Stimulated activated CD8-positive, alpha-beta memory T cell treated with anti-CD3 and anti-CD28 coated beads, Interleukin-4, amount 100 ng/mL, for 24 hours (primary cell): Measurements from ENCODE around the gene CD93.

Experiments used
- DNase-seq: peaks from one replicate; pipeline ENCODE4 v3.0.0-alpha.2; 2020; ENCODE audit warnings: low read depth

CD93 gene

DNA sequence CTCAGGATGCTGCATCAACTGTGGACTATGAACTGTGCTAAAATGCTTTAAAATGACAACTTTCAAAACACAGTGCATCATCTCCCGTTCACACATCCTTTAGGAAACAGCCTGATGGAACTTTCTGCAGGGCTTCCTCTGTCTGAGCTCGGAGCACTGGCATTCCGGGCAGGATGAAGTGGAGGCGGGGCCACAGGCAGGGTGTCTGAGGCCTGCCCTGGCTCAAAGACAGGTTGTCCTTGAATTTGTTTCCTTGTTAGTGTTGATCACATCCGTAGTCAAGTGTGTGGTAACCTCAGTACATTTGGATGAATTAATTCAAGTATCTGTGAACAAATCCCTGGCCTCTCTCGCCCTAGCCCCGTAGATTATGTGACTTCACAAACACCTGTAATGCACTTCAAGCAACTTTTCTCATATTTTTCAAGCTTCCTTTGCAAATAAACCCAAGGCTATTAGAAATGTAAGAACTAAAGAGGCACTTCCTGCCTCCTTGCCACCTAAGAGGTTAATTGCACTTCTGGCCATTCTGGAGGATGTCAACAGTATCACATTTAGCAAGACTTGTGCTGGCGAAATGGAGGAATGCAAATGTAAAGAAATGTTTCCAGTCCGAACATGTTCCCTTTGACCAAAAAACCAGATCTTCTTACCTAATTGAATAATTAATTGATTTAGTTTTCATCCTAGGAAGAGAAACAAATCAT, 3.1 kb downstream of the CD93 start:
- no peak for DNase-seq

DNA sequence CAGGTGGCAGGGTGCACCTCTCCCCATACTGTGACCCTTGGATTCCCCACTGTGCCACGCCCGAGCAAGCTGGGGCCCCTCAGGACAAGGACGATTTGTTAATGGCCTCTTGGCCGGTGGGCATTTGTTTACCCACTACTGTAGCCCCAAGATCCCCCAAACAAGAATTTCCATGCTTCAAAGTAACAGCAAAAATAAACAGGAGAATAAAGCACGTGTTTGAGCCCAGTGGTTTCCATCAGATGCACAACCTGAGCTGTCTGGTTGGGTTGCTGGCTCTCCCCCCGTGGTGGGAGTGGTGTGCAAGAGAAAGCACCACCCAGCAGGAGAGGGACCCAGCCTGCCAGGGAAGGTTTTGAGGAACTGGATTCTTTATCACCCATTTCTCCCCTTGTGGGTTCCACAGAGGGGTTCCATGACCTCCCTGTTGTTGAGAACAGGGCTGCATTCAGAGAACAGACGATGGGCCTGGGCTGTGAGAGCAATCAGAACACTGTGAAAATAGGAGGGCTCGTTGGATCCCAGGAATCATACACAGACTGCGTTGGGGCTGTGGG, 4.8 kb downstream of the CD93 start:
- no peak for DNase-seq

DNA sequence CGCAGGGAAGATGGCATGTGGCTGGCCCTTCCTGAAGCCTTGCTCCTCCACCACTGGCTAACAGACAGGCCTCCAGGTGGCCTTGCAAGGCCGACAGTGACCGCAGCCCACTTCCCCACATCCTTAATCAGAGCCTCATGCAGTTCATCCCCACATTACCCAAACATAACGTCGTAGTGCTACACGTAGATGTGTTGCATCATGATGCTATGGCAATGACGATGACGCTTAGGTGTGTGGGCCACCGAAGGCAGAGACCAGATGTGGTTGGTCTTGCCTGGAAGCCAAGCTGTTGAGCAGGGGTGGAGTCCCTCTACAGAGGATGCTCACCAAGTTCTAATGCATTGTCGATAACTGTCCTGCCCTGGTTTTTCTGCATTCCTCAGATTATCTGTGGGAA, 5.6 kb downstream of the CD93 start:
- DNase-seq, result no peak

DNA sequence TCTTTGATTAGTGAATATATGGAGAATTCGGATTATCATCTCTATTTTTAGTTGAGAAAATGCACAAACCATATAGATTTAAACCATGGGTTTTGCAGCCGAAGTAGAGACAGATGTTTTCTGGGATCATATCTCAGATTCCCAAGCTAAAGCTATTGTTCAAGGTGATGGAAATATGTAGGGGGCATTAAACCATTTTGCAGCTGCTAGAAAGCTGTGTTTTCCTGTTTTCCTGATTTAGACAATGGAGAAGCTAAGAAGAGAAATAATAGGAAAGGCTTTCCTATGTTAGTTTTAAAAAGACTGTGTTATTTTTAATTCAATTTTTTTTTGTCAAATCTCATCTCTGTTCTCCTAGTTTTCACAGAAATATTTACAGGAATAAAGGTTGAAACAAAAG, 6.2 kb downstream of the CD93 start:
- no peak for DNase-seq

DNA sequence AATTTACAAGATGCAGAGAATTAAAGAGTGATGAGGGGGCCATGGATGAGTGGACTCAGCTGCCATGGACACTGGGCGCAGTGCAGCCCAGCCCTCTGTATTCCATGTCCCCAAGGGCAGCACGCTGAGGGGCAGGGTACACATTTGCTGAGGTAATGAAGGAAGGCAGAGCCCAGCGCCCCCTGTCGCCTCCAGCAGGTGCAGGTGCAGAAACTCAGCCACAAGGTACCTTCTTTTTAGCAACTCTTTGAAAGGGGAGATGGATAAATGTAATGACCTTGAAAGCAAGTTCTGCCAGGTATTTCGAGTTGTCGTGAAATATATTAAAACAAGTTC, 7.1 kb downstream of the CD93 start:
- DNase-seq, result no peak

DNA sequence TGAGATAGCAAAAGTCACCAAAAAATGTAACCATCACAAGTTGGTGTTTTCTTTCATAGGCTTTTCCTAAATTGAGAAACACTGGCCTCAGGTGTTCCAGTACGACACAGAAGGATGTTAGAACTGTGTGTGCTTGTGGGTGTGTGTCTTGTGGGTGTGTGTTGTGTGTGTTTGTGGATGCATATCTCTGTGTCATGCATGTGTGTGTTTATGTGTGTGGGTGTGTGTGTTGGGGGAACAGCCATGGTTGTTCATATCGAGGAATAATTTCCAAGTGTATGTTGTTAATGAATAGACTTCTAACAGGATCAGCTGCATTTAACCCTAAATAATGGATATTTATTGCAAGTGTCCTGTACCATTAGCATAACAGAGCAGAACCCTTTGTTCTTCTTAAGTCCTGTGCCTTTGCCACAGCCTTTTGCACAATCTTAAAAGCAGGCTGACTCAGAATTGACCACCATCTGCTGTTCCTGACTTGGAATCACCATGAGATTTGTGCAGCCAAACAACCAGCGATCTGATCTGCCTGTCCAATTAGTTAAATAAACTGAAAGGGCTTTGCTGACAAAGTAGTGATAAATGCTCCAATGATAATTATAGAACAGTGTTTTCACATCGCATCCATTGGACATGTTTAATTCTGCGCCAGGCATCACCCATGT, 7.6 kb downstream of the CD93 start:
- no peak for DNase-seq

DNA sequence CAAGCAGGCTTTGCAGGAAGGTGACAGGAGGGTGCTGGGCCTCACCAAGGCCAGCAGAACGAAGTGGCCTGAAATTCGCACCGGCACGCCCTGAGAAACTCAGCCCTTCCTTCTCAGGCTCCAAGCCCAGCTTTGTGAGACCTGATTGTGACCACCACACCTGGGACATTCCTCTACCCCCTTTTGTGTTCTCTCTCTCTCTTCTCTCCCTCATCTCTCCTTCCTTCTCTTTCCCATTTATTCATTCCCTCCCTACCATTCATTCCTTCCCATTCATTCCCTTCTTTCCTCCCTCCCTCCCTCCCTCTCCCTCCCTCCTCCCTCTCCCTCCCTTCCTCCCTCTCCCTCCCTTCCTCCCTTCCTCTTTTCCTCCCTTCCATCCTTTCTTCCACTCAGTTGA, 8.8 kb downstream of the CD93 start:
- no peak for DNase-seq

DNA sequence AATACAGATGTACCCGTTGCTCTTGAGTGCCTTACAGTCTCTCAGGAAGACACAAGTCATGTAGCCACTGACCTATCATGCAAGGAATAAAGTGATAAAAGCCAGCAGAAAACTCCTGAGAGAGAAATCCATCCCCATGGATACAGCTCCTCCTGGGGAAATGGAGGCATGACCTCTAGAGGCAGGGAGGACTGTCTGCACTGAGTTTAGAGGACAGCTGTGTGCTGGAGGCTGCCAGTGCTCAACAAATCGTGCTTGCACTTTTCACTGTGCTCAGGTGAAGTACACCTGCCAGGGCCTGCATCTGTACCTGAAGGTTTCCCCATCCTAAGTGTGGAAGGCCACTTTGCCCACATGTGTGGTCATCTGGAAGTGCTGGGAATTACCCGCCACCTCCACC, 12.1 kb downstream of the CD93 start:
- no peak for DNase-seq

DNA sequence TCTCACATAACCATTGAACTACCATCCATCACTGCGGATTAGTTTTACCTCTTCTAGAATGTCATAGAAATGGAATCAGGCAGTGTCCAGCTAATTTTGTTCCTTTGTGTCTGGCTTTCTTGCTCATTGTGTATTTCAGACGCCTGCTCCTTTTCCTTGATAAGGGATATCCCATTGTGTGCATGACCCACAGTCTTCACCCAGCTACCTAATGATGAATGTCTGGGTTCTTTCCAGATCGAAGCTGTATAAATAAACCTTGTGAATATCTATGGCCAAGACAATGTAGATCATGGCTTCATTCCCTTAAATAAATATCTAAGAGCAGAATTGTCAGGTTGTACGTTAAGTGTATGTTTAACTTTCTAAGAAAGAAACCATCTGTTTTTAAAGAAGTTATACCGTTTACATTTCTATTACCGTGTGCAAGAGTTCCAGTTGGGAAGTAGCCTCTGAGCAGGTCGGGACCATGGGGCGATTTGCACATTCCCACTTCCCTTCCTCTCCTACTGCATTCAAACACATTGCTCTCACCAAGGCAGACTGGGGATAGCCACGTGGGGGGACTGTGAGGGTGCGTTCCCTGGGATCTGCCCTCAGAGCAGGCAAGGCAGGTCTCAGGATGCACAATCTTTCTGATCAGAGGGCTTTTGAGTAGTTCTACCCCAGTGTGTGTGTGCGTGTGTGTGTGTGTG, 13.1 kb downstream of the CD93 start:
- no peak for DNase-seq

DNA sequence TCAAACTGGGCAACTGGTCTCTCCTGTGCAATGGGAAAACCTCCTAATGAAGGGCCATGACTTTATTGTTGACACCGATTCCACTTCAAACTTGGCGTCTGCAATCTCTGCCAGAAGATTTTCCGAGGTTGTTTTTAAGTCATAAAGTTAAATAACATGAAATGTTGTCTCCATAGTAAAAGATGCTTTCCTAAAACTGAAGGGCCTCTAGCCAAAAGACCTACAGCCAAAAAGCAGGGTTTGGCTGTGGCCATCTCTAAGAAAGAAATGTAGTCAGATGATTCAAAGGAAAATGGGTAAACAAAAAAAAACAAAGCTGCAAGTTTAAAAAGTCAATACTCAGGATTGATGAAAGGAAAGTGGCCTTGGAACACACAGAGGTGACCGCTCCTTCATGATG, 14.1 kb downstream of the CD93 start:
- no peak for DNase-seq

DNA sequence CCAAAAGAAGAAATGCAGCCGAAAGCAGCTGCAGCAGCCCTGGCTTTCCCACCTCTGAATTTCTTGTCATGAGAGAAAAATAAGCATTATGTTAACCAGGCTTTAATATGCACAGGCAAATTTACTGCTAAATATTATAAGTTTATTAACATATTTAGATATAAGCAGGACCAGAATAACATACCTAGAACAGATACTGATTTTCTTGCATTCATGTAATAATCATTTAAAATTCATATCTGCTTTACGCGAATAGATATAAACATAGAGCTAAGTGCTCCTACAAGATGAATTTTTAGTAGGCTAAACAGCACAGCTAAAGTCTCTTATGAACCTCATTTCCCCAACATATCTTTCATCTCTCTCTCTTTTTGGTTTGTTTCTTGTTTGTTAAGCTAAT, 14.7 kb downstream of the CD93 start:
- no peak for DNase-seq

DNA sequence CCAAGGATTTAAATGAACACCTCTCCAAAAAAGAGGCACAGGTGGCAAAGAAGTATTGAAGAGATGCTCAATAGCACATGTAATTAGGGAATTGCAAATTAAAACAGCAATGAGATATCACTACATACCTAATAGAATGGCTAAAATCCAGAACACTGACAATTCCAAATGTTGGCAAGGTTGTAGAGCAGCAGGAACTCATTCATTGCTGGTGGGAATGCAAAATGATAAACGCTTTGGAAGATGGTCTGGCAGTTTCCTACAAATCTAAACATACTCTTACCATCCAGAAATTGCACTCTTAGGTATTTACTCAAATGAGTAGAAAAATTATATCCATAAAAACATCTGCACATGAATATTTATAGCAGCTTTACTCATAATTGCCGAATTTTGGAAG, 17.0 kb downstream of the CD93 start:
- DNase-seq, result no peak

DNA sequence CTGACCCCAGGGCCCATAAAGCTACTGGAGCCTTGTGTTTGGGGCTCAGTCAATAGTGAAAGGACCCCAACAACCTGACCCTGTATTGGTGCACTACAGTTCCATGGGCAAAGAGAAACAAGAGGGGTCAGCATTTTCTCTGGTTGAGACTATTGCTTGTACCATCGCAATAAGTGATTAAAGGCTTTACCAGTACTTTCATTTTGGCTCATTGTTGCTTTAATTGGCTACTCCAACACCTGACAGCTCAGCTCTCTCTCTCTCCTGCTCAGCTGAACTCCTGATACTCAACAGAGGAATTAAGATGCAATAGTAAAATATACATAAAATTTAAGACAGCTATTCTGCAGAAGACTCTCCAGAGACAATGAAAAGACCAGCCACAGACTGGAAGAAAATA, 17.8 kb downstream of the CD93 start:
- no peak for DNase-seq

DNA sequence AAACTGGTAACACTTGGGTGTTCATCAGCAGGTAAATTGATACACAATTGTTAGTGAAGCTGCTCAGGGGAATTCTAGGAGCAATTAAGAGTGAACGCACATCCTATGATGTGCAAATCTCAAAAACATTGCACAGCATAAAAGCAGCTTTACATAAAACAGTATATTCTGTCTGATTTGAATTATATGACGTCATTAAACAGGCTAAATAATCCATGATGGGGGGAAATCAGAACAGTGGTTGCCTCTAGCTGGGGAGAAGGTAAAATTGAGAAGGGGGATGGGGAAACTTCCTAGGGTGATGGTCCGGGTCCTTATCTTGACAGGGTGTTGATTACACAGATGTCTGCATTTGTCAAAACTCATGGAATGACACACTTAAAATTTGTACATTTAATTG, 19.4 kb downstream of the CD93 start:
- DNase-seq, result no peak

DNA sequence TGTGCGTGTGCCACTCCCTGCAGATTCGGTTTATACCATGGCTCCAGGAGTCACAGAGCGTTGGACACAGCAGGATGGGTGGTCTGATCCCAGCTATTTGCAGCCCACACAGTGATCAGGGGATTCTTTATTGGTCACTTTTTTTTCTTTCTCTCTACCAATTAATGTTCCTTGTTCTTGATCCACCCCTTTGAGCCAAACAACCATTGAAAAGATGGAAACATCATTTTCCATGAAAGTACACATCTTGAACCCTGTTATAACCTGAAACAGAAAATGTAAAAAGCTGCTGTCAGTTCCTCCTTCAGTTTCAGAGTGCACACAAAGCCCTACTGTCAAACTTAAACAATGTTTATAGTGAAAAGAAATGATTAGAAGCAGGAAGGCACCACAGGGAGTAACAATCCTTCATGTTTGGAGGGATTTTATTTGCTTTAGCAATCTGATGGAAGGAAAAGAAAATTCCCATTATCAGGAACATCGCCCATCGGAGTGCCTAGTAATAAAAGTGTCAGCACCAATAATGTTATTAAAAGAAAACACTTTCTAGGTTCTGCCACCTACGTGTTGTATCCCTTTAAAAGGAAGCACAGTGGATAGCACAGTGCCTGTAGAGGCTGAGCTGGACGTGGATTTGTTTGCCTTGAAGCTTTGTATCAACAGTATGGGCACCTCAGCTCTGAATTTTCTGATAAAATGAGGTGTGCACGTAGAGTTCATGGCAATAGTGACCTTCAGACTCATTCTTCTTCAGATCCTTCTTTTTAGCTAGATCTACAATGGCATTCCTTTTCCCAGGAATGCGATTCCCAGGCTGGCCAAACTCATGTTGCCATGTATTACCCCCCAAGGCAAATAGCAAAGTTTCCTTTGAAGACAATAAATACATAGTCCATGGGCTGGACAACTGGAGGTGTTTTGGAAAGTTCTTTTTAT, 20.6 kb downstream of the CD93 start:
- no peak for DNase-seq

DNA sequence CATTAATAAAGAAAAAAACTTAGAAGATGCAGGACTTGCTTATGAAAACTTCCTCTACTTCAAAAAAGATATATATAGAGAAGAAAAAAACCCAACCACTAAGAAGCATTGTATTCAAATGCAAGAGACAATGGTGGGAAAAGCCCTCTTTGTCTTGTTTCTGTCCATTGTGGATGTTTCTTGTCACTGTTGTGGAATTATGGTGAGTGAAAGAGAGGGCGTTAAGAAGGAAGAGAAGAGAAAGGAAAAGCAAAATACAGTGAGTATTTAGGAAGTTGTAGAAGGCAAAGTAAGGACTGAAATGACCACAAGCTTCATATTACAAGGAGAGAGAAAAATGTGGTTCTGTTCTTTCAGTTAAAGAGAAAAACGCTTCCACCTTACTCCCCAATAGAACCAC, 22.5 kb downstream of the CD93 start:
- DNase-seq, result no peak

DNA sequence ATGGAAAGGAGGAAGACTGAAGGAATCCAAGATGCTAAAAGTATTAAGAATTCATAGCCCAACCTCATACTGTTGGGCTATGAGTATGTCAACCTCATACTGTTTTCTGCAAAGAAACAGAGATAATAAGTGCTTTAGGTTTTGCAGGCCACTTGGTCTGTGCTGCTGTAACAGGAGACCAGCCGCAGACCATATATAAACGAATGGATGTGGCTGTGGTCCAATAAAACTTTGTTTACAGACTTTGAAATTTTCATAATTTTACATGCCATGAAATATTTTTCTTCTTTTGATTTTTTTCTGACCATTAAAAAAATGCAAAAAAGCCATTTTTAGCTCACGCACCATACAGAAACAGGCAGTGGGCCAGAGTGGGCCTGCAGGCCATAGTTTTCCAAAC, 23.0 kb downstream of the CD93 start:
- DNase-seq, result no peak

DNA sequence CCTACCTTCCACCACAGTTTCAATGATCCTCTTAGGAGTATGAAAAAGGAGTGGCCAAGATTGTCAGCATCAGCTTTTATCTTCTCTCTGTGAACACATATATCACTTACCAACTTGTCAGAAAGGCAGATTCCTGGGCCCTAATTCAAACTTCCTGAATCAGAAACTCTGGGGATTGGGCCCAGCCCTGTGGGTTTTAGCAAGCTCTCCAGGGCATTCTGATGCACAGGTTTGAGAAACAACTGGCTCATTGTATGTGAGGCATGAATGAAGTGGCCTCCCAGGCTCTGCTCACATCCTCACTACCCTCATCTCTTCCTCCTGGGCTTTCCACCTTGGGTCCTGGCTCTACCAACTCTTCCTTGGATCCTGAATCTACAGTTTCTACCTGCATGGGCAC, 23.5 kb downstream of the CD93 start:
- no peak for DNase-seq

DNA sequence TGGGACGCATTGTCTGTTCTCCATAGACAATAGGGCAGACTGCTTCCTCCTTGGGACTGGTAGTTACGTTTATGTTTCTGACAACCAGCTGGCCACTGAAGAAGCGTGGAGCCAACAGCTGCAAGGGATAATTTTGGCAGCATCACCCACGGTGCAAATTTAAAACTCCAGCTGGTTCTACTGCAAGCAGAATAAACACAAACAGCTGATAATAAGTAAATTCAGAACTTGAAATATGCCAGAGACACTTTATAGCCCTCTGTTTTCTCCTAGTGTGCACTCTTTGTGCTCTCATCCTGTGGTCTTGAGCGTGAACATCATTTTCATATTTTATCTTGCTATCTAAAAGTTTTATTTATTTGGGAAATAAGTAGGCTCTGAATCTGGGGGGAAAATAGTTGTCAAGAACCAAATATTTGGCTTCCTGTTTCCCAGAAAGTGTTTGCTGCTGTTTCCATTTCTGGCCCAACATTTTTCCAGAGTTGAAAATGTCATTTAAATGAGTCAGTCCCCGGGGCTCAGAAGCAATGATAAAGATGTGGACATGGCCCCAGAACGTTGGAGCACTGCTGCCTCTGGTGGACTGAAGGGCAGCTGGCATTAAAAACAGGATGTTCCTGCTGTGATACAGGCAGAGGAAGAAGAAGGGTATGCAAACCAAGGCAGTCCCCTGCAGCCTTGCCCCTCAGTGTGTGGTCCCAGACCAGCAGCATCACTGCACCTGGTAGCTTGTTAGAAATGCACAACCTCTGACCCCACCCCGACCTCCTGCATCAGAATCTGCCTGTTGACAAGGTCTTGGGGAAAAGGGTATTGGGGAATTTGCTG, 24.2 kb downstream of the CD93 start:
- no peak for DNase-seq

DNA sequence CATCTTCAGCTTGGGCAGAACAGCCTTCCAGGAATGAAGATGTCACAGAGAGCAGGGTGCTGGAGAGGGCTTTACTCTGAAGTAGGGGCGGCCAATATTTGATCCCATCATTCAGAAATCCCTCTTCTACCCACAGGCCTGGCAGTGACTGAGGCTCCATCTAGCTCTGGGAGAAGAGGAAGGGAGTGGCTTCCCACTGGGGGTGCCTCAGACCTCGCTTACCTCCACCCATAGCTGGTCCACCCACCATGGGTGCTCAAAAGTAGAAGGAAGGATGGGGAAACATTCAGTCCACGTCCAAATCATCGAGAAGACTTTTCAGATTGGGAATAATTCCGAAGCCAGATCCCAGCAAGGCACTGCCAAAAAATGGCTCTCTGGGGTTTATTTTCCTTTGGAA, 24.9 kb downstream of the CD93 start:
- no peak for DNase-seq

DNA sequence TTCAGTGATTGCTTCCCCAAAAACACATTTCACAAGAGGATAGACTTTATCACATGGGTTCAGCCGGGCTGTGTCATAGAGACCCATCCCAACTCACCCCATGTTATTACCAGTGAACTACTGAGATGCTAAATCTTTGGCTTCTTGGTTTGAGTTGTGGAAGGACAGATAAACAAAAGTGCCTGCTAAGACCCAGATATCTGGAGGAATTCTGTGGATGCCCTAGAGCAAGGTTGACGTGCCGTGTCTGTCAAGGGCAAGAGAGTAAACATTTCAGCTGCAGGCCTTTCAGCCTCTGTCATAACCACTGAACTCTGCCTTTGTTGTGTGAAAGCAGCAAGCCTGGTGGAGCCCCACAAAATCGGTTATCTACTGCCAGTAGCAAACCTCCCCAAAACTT, 25.5 kb downstream of the CD93 start:
- DNase-seq, result no peak
